Stomach (tissue), 4 donors: ENCODE measurements around the gene EHD2.

ENCODE experiments used
- CTCF ChIP-seq, 7 experiments: fragments of 450-650 bp in 4 of 7; fragments of 200-600 bp in 3 of 7; sonication (generic) in 3 of 7; IDR thresholded peaks; one replicate each; pipeline ENCODE4 v1.5.1; 2016 to 2019; ENCODE audit warnings: antibody characterized with exemption in 7 of 7, control low read depth in 2 of 7, mild to moderate bottlenecking in 1 of 7
- POLR2A ChIP-seq, 4 donors: fragments of 450-650 bp; IDR thresholded peaks; one replicate each; pipeline ENCODE4 v1.6.1; 2016; ENCODE audit warnings: antibody characterized with exemption in 4 of 4, control low read depth in 2 of 4, mild to moderate bottlenecking in 1 of 4, moderate library complexity in 1 of 4

DNA sequence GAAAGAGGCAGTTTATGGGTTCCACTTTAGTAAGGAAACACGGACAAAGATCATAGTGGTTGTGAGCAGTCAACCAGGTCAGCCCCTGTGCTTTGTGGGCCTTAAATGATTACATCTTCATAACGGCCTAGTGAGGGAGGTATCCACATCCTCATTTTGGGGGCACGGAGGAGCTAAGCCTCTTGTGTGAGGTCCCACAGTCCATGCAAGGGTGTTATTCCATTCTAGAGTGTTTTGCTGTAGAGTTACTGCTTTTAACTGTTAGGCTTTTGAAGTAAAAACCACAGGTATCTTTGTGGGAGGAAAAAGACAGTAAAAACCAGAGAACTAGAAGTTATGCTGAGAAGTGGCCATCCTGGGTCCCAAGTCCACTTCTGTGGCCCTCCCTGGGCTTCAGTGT, 36.1 kb downstream of the EHD2 start:
- TF ChIP-seq CTCF (IDR thresholded peaks at IDR 0.05) (no peak), POLR2A (IDR thresholded peaks at IDR 0.05) (no peak)
